Measurements from ENCODE around the gene SETBP1. TPM values are rescaled to one million over a fixed set of nuclear protein-coding genes. Genes with fewer than 3 reads are reported as not detected.

SETBP1 gene
- total RNA-seq, 4 donors from 2014 or later, result 15.6 to 27.3 (median 19.1) TPM

GRCh38 chr18:44811572-44812125, 131.0 kb downstream of the SETBP1 start:
- TF ChIP-seq CTCF (IDR thresholded peaks at IDR 0.05; ENCODE audit: low read depth), result no peak

- TF ChIP-seq CTCF (IDR thresholded peaks at IDR 0.05; ENCODE audit: low read depth), result no peak
Observed at GRCh38 chr18:44812426-44812825, 131.7 kb downstream of the SETBP1 start.

- no peak for TF ChIP-seq CTCF (IDR thresholded peaks at IDR 0.05; ENCODE audit: low read depth)
Observed at GRCh38 chr18:44813586-44813985, 132.9 kb downstream of the SETBP1 start.

- TF ChIP-seq CTCF (IDR thresholded peaks at IDR 0.05; ENCODE audit: low read depth), result no peak
Observed at GRCh38 chr18:44815108-44815507, 134.4 kb downstream of the SETBP1 start.

GRCh38 chr18:44816050-44816449, 135.4 kb downstream of the SETBP1 start:
- TF ChIP-seq CTCF (IDR thresholded peaks at IDR 0.05; ENCODE audit: low read depth), result no peak

GRCh38 chr18:44816477-44816876, 135.8 kb downstream of the SETBP1 start:
- no peak for TF ChIP-seq CTCF (IDR thresholded peaks at IDR 0.05; ENCODE audit: low read depth)

GRCh38 chr18:44817831-44818473, 137.3 kb downstream of the SETBP1 start:
- TF ChIP-seq CTCF (IDR thresholded peaks at IDR 0.05; ENCODE audit: low read depth), result no peak
